ENCODE results near the gene POGZ.

GRCh38 chr1:151504759-151505158 lies 45.5 kb upstream of the POGZ start:
- TF ChIP-seq CTCF (IDR thresholded peaks at IDR 0.05) (no peak), EP300 (IDR thresholded peaks at IDR 0.05) (no peak), POLR2A (IDR thresholded peaks at IDR 0.05; ENCODE audit: low read depth) (no peak)
